D721Med (cell line): ENCODE measurements around the gene SMDT1.

Source experiments
- DNase-seq: peaks from one replicate; pipeline ENCODE4 v3.0.0; 2011; ENCODE audit warnings: low spot score; ENCODE audit not compliant: insufficient read length
- FAIRE-seq: peaks from 2 replicates; lab custom pipeline; 2011; peaks lifted over from hg19 to GRCh38; lab: Jason Lieb, UNC
- CTCF ChIP-seq: IDR thresholded peaks from 2 replicates; pipeline ENCODE4 v1.5.1; 2012; ENCODE audit warnings: mild to moderate bottlenecking, control low read depth; ENCODE audit not compliant: insufficient read depth; ENCODE audit errors: missing control alignments

Gene SMDT1

GRCh38 chr22:42065438-42066125 is 13.9 kb upstream of the SMDT1 start:
- no peak for FAIRE-seq
- TF ChIP-seq CTCF: no peak
- no peak for DNase-seq

GRCh38 chr22:42066126-42066761 is 13.3 kb upstream of the SMDT1 start:
- FAIRE-seq (no peak), DNase-seq (no peak)
- TF ChIP-seq CTCF: no peak

- FAIRE-seq (no peak), DNase-seq (no peak)
- no peak for TF ChIP-seq CTCF
These were observed 12.6 kb upstream of the SMDT1 start for GRCh38 chr22:42066937-42067336.

- no peak for FAIRE-seq
- TF ChIP-seq CTCF: no peak
- no peak for DNase-seq
These were observed 11.7 kb upstream of the SMDT1 start for GRCh38 chr22:42067671-42068251.

GRCh38 chr22:42068291-42068690 is 11.2 kb upstream of the SMDT1 start:
- FAIRE-seq (no peak), DNase-seq (no peak)
- no peak for TF ChIP-seq CTCF

- no peak for TF ChIP-seq CTCF
- DNase-seq (no peak), FAIRE-seq (no peak)
These were observed 9.5 kb upstream of the SMDT1 start for GRCh38 chr22:42069801-42070516.
